PC-9 (cell line): ENCODE data around the gene MADD.
A peak's percentile ranks its signal among the peaks of the same experiment; 100 is the strongest.

Experiments used
- CTCF ChIP-seq: fragments of 200-600 bp; sonication (generic); conservative IDR thresholded peaks from 2 replicates; pipeline ENCODE4 v1.6.1; 2017; ENCODE audit warnings: mixed run types, antibody characterized with exemption, mild to moderate bottlenecking, moderate library complexity
- EZH2 ChIP-seq: fragments of 200-600 bp; sonication (generic); IDR thresholded peaks from 2 replicates; pipeline ENCODE4 v1.8.0; 2017; ENCODE audit warnings: antibody characterized with exemption, low read depth

- TF ChIP-seq CTCF = peak; percentile 94
- TF ChIP-seq EZH2 = no peak
Measured at GRCh38 chr11:47259232-47259977, 10.5 kb upstream of the MADD start.
